DMS 273 treated with DMSO at 0.1 percent for 48 hours (cell line): ENCODE measurements around the gene STARD3.

Experiments used
- DNase-seq: peaks from one replicate; lab custom pipeline; 2025; lab: John Stamatoyannopoulos, UW

The STARD3 gene

DNA sequence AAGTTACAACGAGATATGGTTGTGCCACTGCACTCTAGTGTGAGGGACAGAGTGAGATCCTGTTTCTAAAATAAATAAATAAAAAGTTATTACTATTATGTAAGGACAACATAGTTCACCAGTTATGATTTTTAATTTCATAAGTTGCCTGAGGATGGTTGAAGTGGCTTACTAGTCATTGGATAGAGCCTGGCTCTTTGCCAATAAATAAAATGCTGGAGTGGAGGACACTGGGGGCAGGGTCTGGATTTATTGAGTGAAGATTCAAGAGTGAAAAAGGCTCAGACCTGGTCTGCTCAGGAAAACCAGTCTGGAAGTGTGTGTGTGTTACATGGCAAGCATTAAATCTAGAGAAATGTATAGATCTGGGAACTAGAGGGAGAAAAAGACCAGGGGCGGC, 2.1 kb downstream of the STARD3 start:
- DNase-seq: no peak

DNA sequence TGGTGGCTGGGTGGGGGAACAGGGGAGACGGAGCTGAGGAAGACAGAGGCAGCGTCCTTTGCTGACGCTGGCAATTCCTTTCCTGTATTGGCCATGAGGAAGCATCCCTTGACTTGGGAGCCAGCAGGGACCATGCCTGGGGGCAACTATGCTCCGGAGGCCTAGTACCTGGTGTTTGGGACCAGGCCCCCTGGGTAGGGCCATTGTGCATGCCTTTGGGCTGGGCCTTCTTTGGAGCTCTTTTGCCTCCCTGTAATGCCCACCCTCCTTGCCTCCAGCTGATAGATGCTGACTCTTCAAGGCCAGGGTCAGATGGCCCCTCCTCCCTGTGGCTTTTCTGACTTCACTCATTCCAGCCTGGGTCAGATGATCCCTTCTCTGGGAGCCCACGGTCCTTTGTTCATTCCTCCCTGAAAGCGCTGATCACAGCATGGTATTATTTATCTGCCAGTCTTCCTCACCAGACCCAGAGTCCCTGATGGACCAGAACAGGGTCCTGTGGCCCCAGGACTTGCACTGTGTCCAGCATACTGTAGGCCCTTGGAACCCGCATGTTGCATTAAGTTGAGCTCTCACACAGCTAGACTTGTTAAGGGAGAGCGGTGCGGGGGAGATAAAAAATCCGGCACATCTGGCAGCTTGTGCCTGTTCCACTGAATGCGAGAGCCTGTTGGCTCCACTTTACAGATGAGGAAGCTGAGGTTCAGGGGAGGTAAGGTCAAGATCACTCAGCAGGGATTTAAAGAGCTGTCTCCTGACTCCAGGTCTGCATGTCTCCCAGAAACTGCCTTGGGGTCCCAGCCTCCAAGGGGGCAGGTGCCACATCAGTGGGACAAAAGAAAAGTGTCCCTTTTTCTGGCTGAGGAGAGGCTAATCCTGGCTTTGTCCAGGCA, 2.9 kb downstream of the STARD3 start:
- DNase-seq: no peak

DNA sequence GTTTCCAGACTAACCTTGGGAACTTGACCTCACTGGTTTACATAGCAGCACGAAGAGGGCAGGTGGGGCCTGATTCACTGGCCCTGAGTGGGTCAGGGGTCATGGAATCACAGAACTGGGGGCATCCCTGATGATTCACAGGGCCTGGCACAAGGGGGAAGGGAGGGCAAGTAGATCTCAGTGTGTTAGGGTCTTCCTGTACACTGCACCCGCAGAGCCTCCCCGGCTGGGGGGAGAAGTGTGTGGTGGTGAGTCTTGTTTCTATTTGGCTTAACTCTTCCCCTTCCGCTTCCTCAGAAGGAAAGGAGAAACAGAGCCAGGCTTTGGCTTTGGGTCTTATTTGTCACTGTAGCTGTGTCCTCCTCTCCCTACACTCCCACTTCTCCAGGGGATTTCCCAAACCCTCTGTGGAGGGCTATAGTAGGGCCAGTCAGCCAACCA, 3.7 kb downstream of the STARD3 start:
- DNase-seq: no peak

DNA sequence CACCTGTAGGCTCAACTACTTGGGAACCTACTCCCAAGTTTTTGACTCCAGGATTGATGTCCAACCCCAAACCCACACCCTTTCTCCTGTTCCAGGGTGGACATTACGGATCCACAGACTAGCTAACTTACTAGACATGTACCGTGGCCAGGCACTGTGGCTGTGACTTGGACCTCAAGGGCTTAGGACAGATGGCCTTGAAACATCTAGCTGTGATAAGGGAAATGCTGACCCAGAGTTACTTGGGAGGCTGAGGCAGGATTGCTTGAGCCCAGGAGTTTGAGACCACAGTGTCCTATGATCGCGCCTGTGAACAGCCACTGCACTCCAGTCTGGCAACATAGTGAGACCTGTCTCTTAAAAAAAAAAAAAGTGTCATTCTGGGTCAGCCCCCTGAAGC, 4.2 kb downstream of the STARD3 start:
- no peak for DNase-seq

DNA sequence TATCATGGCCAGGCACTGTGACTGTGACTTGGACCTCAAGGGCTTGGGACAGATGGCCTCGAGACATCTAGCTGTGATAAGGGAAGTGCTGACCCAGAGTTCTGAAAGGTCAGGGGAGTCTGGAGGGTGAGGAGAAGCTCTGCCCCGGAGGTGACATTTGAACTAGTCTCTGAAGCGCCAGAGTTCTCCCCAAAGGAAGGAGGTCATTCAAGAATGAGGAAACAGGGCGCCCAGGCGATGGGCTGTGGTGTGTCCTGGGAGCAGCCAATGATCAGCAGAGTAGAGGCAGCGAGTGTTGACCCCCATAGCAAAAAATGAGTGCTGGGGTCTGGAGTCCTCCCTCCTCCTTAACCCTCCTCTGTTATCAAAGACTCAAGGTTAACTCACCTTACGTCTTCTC, 4.9 kb downstream of the STARD3 start:
- no peak for DNase-seq

DNA sequence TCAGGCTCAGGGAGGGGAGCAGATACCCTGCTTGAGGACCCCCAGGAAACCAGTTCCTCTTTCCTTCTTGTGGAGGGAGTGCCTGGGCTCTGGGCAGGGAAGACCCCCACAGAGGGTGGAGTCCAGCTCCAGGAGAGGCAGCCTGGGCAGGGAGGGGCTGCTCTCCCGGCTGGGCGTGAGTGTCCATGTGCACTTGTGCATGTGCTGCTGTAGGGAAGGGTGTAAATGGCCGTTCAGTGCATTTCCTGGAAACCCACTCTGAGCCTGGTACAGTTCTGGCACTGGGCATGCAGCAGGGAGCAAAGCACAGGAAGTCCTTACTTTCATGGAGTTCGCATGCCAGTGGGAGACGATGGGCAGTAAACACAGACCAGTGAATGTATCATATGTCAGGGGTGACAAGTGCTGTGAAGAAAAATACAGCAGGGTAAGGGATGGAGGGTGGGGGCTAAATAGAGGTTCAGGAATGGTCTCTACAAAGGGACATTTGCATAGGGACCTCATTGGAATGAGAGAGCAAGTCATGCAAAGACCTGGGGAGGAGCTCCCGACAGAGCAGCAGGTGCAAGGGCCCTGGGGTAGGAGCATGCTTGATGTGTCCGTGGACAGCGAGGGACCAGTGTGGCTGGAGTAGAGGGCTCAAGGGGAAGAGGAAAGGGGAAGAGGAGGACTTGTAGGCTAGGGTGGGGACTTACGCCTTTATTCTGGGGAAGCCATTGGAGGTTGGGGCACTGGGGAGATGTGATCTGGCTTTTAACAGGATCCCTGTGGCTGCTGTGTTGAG, 5.5 kb downstream of the STARD3 start:
- DNase-seq: no peak

DNA sequence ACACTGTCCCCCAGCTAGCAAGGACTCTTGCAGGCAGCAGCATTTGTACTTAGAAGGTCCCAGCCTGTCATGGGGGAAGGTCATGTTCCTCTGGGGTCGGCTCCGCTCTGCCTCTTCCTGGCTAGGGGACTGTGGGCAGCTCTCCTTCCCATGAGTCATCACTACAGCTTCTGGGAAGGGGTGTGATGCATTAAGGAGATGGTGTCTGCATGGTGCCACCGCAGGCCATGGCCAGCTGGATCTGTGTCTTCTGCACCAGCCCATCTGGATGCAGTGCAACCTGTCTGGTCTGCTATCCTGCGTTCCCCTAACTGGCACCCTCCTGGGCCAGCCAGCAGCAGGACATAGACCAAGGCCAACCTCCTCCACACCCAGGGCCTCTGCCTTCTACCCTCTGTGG, 6.3 kb downstream of the STARD3 start:
- DNase-seq: no peak

DNA sequence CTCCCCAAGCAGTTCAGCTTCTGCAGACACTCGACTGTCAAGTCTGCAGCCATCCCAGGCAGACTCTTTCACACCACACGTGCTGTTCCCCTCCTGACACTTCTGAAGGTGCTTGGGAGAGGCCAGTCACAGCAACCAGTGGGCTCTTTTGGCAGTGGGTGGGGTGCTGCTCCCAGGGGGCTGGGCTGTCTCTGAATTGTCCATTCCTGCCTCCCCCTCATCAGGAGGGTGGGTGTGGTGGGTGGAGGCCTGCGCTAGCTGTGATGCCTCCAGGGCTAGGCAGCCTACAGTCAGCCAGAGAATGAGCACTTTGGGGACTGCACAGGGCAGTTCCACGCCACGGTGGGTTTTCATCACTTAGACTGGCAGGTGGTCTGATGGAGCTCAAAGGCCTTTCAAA, 10.3 kb downstream of the STARD3 start:
- no peak for DNase-seq

DNA sequence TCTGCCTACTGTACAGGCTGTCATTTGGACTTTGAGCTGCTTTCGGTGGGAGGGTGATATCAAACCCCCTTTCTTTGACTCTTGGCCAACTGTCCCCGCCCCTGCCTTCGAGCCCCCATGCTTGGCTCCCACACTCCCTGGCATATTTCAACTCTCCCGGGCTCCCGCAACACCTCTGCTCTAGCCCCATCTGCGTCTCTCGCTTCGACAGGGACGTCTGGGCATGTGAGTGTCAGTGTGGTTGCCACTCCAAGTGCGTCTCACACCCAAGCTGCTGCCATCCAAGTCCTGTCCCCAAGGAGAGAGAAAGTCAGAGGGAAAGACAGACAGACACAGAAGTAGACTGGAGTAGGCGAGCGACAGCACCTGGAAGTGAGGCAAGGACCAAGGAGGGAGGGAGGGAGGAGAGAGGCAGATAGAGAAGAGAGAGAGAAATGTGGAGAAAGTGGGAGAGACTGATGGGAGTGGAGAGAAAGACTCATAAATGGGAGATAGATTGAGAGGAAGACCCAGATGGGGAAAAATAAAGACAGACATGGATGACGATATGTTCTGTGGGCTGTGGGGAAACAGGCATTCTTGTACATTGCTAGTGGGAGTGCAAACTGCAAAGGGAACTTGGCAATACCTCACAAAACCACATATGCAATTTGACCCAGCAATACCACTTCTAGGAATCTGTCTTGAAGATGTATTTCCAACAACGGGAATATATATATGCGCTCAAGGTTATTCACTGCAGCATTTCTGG, 11.8 kb downstream of the STARD3 start:
- no peak for DNase-seq

DNA sequence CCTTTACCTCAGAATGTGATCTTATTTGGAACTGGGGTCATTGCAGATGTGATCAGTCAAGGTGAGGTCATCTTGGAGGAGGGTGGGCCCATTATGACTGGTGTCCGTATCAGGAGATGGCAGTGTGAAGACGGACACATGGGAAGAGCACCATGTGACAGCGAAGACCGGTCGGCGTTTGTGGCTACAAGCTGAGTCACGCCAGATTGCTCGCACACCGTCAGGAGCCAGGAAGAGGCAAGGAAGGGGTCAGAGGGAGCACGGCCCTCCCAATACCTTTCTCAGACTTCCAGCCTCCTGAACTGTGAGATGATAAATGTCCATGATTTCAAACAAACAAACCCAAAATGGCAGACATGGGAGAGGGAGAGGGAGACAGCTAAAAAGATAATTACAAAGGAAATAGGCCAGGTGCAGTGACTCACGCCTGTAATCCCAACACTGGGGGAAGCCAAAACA, 13.2 kb downstream of the STARD3 start:
- DNase-seq: no peak

DNA sequence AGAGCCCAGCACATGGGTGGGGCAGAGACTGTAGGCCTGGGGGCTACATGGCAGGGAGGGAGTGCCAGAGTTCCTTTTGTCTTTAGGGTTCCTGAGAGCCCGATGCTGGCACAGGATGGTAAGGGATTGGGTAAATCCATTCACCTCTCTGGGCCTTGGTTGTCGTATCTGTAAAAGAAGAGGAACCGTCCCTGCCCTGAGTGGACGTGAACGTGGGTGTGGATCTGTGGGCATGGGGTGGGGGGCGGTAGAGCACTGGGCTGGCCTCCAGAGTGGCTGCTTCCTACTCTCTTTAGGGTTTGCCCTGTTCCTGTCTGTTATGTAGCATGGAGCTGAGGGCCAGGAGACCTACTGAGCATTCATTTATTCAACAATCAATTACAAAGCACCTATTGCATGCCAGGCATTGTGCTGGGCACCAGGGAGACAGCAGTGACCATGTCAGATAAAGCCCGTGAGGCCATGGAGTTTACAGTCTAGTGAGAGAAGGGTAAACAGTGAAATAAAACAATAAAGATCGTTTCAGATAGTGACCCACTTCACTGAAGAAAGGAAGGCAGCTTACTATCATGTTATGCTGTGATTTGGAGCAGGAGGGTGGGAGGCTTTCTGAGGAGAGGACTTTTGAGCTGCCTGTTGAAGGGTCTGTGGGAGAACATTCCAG, 15.1 kb downstream of the STARD3 start:
- no peak for DNase-seq

DNA sequence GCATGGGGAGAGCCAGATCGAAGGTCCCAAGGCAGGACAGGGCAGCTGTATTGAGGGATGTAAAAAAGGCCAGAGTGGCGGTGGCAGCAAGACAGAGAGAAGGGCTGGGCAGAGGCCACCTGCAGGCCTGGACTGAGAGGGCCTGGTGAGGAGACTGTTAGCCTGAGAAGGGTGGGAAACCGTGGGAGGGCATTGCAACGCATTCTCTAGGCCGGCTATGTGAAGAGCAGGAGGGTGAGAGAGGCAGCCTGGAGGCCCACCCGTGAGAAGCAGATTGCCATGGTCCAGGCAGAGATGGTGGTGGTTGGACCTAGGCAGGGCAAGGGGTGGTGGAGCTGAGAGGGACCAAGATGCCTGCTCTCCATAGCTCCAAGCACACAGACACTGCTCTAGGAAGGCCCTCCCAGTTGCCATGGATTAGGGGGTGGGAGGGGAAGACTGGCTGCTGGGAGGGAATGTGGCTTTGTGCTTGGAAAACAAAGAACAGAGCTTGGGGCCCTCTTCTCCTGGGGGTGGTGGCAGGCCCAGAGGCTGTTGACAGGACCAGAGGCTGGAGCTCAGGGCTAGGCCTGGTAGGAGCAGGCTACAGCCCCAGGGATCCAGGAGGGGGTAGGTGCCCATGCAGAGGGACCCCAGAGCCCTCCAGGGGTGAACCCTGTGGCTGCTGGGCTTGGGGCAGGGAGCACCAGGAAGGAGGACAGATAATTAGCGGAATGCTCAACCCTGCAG, 15.8 kb downstream of the STARD3 start:
- no peak for DNase-seq

DNA sequence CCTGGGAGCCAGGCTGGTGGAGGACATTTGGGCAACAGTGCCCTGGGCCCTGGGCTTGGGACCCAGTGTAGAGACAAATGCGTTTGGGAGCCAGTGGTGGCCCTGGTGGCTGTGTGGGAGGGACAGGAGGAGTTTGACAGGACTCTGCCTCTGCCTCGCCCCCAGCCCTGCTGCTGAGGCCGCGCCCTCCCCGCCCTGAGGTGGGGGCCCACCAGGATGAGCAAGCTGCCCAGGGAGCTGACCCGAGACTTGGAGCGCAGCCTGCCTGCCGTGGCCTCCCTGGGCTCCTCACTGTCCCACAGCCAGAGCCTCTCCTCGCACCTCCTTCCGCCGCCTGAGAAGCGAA, 16.3 kb downstream of the STARD3 start:
- no peak for DNase-seq

DNA sequence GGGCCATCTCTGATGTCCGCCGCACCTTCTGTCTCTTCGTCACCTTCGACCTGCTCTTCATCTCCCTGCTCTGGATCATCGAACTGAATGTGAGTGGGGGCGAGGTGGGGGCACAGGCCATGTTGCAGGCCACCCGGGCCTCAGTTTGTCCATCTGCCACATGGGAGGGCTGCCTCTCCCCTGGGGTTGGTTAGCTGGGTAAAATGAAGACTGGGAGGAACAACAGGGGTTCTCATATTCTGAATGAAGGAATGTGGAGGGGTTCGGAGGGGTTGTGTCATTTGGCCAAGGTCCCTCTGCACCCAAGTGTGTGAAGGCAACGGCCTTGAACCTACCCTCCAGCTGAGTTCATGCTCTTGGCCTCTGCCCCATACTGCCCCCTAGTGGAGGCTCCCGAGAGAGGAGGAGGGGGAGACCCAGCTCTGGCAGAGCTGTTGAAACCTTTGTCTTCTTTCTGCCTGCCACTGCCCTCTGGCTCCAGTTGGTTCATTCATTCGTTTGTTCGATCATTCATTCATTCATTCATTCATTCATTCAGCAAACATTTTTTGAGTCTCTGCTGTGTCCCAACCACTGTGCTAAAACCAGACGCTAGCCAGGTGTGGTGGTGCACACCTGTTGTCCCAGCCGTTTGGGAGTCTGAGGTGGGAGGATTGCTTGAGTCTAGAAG, 16.9 kb downstream of the STARD3 start:
- no peak for DNase-seq

DNA sequence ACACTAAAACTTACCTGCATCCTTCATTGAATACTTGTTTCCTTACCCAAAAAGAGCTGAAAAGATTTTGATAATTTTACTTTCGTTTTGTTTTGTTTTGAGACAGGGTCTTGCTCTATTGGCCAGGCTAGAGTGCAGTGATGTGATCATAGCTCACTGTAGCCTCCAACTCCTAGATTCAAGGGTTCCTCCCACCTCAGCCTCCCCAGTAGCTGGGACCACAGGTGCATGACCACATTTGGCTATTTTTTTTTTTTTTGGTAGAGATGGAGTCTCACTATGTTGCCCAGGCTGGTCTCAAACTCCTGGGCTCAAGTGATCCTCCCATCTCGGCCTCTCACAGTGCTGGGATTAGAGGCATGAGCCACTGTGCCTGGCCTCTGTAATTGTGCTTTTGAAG, 18.2 kb downstream of the STARD3 start:
- no peak for DNase-seq

DNA sequence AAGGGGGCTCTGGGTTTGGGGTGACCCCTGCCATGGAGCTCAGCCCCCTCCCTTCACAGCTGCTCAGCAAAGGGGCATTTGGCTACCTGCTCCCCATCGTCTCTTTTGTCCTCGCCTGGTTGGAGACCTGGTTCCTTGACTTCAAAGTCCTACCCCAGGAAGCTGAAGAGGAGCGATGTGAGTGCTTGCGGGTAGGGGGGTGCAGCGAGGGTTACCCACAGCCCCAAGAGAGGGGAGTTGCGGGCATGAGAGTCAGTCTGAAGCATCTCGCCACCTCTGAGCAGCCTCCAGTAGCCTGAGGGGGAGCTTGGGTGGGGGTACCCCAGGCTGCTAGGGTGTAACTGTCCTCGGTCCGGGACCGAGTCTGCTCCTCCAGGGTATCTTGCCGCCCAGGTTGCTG, 21.4 kb downstream of the STARD3 start:
- no peak for DNase-seq

DNA sequence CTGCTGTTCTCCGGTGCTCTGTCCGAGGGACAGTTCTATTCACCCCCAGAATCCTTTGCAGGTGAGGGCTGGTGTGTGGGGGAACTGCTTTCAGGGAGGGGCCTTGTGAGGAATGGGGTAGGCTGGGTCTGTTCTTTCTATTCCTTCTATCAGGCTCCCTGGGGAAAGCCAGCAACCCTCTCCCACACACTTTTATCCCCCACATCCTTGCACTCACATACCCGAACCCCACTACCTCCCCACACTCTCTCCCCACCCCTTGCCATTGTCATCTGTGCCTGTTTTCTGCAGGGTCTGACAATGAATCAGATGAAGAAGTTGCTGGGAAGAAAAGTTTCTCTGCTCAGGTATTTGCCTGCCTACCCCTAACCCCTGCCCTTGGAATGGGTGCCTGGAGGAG, 21.8 kb downstream of the STARD3 start:
- DNase-seq: no peak

DNA sequence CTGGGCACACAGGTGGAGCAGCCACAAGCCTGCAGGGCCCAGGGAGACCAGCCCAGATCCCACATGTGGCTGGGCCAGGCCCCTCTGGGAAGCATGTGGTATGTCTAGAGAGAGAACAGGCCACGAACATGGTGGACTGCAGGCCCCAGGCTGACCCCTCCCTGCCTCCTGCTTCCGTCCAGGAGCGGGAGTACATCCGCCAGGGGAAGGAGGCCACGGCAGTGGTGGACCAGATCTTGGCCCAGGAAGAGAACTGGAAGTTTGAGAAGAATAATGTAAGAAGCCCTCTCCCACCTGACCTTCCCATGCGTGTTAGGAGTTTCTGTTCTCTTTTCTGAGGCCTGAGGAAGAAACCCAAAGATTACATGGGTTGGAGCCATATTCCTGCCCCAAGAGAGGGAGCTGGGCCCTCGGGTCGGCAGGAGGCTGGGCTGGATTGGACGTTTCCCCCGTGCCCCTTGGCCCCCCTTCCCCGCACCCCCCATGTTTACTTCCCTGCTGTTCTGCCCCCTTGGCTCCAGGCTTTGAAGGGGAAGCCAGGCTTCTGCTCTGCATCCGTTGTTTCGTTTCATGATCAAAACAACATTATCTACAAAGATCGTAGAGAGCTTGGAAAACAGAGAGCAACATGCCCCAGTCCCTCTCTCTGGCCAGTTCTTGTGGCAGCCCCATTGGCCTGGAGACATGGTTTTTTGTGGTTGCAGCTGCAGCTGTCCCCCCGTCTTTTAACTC, 22.5 kb downstream of the STARD3 start:
- no peak for DNase-seq

DNA sequence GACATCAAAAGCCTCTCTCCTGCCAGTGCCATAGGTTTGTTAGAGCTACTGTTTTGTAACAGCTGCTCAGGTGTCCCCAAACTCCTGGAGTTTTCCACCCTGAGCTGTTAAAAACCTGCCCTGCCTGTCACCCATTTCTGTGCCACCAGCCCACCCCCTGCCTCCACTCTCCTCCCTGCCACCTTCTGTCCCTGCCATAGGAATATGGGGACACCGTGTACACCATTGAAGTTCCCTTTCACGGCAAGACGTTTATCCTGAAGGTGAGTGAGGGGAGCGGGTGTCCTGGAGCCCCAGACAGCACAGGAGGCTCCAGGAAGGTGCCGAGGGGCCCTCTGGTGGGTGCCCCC, 23.0 kb downstream of the STARD3 start:
- no peak for DNase-seq
